ENCODE measurements around the gene C2orf80.
"Not testable (repeated sequence)": the region's sequence is repeated elsewhere in the genome, so short reads cannot be mapped to it uniquely, and the experiment has no call there.

The C2orf80 gene

DNA sequence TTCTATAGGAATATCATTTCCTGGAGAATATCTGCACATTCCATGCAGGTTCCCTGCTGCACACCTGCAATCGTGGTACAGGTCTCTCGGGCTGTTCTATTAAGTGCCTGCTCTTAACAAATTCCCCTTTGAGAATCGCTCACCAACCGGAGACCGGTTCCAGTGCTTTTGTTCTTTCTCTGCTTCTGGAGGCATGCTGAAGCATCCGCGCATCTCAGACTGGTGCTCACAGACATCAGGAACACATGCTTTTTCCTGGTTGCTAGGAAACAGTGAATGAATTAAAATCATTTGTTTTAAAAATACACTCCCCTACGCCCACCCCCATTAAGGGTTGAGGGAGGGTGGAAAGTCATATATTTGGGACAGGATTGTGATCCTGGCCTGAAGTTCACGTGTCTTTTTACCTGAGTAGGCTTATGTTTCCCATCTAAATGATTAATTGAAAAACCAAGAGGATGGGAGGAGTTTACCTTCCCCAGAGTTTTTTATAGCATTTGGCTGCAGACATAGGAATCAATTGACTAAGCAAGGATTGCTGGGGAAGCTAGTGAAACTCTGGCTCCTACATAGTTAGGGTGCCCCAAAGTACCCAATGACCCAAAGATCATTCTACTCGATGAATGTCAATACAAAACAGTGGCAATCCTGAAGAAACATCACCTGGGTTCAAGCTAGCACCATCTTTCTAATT lies at the start of gene C2orf80:
TSS of gene C2orf80 (minus strand) at position 221 of the 694 bp plus-strand sequence. CDS start 3,044 bp downstream, outside the sequence.
- no peak for DNase-seq (ENCODE audit: low read depth in 2 of 2)

DNA sequence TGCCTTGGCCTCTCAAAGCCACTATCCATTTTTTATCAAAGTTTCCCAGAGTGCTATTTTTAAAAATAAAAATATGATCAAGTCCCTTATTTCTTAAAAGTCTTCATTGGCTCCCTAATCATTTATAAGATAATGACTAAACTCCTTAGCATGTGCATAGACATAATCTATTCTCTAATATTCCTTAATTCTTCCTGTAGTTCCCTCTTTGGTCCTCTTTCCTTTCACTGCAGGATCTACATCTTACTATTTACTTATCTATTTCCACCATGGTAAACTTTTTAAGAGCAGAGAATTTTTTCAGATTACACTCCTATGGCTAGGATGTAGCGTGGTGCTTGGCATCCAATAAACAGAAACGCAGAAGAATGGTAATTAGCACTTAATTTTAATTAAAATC lies 46.0 kb upstream of the C2orf80 start:
- DNase-seq (ENCODE audit: low read depth in 2 of 2), result no peak

DNA sequence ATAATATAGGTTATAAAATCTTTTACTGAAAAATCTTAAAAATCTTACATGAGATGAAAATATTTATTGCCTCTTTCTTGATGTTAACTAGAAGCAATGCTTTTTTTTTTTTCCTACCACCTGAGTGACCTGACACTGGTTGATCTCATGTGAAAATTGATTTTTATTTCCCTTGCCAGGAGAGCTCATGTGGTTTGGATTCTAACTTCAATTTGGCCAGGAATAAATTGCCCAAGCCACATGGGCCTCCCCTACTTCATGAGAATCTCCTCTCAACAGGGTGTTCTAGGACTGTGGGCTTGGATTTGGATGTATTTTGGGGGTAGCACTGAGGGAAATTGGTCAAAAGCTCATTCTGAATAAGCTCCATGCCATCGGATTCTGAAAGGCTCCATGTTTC lies 45.0 kb upstream of the C2orf80 start:
- DNase-seq (ENCODE audit: low read depth in 2 of 2), result no peak

DNA sequence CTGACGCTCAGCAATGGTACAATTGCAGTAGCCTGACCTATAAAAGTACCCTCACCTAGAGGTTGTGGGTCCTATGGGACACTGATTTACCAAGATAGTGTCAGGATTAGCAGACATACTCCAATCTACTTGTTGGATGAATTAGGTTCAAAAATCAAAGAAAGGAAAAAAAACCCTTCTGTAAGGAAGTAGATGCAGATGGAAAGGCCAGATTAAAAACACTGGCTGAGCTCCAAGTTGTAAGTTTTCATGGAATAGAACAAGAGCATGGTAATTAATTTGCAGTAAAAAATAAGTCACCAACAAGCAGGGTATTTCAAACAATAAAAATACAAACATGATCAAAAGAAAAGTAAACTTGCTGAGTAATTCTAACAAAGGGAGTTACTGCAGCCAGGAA lies 38.6 kb upstream of the C2orf80 start:
- DNase-seq (ENCODE audit: low read depth in 2 of 2), result no peak

DNA sequence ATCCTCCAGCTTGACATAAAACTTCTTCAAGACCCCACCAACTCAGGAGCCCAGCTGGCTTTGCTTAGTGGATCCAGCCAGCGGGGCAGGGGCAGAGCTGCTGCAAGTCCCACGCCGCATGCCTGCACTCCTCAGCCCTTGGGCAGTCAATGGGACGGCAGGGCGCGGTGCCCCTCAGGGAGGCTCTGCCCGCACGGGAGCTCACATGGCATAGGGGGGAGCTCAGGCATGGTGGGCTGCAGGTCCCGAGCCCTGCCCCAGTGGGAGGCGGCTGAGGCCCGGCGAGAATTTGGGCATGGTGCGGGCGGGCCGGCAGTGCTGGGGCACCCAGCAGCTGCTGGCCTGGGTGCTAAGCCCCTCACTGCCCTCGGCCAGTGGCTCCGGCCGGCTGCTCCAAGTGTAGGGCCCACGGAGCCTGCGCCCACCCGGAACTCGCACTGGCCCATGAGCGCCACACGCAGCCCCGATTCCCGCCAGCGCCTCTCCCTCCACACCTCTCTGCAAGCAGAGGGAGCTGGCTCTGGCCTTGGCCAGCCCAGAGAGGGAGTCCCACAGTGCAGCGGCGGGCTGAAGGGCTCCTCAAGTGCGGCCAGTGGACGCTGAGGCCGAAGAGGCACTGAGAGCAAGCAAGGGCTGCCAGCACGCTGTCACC lies 37.9 kb upstream of the C2orf80 start:
- no peak for DNase-seq (ENCODE audit: low read depth in 2 of 2)

DNA sequence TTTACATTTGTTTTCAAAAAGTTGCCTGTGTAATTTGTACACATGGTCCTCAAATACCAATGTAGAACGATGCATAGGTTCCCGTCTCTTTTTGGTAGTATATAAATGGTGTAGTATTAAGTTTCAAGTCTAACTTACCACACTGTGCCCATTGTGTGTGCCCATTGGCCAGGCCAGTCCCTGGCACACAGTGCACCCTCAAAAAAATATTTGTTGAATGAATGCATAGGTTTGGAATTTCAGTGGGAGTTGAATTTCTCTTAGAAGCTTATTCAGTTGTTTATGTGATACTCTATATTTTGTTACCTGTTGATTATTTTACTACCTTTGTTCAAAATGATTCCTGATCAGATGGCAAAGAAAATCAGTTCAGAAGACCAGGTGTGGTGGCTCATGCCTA lies 35.0 kb upstream of the C2orf80 start:
- DNase-seq (ENCODE audit: low read depth in 2 of 2), result no peak

DNA sequence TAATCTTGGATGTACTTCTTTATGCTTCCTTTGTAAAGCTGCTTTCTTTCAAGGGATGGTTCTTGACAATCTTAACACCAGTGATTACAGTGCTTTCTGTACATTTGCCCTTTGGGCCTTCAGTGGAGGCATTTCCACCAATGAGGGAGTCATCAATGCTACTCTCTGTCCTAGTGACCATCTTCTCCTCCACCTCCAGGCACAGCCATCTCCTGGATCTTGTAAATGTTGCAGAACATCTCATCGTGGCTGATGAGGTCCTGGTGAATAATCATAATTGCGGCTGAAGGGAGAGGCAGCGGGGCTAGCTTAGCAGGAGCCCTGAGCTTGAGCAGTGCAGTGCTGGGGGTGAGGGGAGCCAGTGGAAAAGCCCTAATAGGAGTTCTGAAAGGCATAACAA lies 32.5 kb upstream of the C2orf80 start:
- peak in 1 of 2 donors; percentile 0 for DNase-seq (ENCODE audit: low read depth in 2 of 2)

DNA sequence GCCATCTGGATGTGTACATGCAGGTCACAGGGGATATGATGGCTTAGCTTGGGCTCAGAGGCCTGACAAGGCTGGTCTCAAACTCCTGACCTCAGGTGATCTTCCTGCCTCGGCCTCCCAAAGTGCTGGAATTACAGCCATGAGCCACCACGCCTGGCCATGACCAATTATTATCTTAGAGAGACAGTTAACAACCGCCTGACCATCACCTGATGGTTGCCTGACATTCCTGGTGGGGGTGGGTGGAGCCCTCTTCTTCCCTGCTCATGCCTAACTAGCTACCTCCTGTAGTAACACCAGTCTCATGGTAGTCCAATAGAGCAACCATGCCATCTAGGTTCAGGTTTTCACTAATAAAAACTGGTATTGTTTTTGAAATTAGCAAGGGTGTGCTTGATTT lies 32.0 kb upstream of the C2orf80 start:
- DNase-seq (ENCODE audit: low read depth in 2 of 2), result not testable (repeated sequence)

DNA sequence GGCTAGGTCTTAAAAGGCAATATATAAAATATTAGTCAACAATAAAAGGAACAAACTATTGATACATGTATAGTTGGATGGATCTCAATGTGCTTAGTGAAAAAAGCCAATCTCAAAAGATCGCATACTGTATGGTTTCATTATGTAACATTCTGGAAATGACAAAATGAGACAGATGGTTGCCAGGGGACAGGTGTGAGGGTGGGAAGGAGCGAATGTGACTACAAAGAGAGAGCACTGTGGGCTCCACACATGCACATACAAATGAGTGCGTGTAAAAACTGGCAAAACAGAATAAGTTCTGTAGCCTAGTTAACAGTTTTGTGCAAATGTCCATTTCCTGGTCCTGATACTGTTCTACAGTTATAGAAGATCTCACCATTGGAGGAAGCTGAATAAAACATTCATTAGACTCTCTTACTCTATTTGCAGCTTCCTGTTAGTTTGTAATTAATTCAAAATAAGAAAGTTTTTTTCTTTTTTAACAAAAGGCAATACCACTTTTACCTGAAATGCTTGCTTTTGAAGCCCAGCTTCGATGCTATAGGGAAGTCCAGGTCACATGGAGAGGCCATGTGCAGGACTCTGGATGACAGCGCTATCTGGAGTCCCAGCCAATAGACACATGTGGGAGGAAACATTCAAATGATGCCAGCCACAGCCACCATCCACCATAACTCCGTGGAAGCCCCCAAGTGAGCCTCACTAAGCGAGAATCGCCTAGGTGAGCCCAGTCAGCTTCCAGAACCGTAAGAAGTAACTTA lies 21.0 kb upstream of the C2orf80 start:
- DNase-seq (ENCODE audit: low read depth in 2 of 2), result no peak

DNA sequence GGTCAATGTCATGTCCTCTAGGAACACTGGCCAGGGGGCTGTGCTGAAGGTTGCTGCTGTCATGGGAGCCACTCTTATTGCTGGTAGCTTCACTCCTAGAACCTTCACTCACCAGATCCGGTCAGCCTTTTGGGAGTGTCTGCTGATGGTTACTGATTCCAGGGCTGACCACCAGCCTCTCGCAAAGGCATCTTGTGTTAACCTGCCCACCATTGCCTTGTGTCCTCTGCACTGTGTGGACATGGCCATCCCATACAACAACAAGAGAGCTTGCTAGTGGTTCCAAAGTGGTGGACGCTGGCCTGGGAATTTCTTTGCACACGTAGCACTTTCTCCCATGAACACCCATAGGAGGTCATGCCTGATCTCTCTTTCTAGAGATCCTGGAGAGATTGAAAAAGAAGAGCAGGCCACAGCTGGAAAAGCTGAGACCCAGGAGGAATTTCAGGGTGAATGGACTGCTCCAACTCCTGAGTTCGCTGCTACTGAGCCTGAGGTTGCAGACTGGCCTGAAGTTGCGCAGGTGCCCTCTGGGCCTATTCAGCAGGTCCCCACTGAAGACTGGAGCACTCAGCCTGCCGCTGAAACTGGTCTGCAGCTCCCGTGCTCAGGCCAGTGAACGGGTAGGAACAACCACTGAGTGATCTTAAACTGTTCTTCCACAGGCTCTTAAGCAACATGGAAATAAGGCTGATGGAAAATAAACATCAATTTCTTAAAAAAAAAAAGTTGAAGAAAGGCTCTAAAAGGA lies 18.7 kb upstream of the C2orf80 start:
- no peak for DNase-seq (ENCODE audit: low read depth in 2 of 2)

DNA sequence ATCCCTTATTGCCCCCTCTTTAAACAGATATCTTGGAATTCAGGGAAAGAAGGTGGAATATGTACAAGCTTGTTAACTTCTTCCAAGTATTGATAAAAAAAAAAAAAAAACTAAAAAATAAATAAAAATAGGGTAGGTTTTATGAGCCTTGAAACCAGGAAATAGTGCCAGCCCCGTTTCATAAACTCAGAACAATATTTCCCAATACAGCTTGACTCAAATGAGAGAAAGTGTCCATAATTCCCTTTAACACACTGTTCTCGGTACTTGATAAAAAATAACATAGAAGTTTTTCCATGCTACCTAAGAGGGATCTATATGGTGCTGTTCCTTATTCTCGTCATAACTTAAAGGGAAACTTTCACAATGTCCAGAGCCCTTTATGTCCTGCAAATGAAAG lies 17.9 kb upstream of the C2orf80 start:
- no peak for DNase-seq (ENCODE audit: low read depth in 2 of 2)

DNA sequence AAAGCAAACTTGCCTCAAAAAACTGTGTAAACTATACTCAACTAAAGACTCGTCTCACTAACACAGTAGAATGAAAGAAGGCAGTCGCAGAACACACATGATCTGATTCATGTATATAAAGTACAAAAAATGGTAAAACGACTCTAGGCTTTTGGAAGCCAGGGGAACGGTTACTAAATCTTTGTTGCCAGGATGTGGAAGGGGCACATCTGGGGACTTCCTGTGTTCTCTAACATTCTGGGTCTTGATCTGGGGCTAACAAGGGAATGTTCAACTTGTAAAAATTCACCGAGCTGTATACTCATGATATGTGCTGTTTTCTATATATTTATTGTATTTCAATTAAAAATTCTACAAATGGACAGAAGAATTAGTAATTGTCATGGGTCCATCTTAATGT lies 14.3 kb upstream of the C2orf80 start:
- DNase-seq (ENCODE audit: low read depth in 2 of 2), result no peak

DNA sequence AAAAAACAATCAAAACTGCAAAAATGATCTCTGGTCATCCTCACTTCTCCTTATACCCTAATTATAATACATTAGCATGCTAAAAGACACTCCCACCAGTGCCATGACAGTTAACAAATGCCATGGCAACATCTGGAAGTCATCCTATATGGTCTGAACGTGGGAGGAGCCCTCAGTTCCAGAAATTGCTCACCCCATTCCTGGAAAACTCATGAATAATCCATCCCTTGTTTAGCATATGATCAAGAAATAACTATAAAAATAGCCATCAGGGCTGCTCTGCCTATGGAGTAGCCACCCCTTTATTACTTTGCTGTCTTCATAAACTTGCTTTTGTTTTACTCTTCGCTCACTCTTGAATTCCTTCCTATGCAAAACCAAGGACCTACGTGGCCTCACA lies 5.7 kb upstream of the C2orf80 start:
- DNase-seq (ENCODE audit: low read depth in 2 of 2), result no peak

DNA sequence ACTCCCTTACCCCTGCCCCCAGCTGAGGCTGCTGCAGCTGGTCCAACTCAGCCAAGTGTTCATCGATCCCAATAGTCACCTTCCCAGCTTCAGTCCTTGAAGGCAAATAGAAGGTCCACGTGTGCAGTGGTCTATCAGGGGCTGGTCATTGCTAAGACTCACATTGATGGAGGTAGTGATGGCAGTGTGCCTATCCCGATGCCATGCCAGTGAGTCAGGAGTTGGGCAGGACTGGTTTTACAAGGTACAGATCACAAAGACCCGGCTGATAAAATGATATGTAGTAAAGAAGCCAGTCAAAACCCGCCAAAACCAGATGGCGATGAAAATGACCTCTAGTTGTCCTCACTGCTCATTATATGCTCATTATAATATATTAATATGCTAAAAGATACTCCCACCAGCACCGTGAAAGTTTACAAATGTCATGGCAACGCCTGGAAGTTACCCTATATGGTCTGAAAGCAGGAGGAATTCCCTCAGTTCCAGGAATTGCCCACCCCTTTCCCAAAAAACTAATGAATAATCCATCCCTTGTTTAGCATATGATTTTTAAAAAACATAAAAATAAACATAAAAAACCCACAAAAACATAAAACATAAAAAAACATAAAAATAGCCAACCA lies 2.9 kb upstream of the C2orf80 start:
- no peak for DNase-seq (ENCODE audit: low read depth in 2 of 2)

DNA sequence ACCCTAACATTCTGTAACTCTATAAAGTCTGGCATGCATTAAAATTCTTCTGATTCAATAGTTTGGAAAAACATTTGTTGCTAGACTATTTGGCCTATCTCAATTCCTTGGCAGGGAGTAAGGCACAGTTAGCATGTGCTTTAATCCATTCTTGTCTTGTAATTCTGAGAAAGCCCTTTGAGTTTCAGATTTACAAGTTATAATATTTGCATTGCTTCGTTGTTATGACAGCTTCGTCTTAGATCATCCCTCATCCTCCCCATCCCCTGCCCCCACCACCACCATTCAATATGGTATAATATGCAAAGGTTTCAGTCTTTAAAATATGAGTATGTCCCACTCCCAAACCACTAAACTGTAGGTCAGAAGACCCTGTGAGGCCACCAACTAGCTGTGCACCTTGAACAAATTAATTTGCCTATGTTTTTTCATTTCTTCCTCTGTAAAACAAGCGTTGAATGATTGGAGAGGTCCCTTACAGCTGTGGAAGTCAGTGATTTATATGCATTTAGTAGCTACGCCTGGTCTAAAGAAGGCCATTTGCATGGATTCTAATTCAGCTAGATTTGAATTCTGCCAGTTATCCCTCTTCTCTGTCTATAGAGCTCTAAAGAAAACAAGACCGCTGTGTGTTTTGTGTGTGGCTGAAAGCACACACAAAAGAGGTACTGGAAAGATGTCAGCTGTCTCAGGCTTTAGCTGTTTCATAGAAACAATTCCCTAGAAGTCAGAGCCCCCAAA lies 591 bp downstream of the C2orf80 start:
- DNase-seq (ENCODE audit: low read depth in 2 of 2), result no peak

DNA sequence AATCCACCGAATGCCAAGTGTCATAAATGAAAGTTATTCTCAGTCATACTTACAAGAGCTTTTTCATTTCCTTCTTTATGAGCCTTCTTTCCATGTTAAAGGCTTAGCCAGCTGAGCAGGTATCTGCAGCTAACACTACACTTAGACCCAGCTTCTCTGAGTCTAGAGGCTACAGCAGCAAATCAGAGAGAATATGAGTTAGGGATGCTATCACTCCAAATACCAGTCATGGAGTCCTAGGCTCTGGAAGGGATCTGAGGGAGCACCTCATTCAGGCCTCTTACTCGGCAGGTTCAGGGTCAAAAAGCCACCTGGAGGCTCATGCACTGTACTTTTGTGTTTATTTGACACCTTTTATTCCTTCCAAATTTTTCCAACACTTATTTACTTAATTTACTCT lies 2.9 kb downstream of the C2orf80 start:
- DNase-seq (ENCODE audit: low read depth in 2 of 2), result no peak

DNA sequence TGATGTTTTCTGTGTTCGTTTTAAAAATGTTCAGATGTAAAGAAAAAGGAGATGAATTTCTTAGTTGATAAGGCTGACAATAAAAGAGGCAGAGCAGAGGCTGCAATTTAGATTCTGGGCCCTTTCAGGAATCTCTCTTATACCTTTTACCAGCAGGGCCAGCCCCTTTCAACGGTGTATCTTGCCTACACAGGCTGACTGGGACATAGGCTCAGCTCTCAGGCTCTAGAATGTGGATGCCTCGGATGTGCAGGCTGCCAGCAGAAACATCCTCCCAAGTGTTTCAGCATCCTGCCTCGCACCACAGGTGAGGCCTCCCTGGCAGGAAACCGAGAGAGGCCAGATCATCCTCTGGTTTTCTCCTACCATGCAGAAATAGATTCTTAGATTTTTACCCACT lies 3.4 kb downstream of the C2orf80 start:
- no peak for DNase-seq (ENCODE audit: low read depth in 2 of 2)

DNA sequence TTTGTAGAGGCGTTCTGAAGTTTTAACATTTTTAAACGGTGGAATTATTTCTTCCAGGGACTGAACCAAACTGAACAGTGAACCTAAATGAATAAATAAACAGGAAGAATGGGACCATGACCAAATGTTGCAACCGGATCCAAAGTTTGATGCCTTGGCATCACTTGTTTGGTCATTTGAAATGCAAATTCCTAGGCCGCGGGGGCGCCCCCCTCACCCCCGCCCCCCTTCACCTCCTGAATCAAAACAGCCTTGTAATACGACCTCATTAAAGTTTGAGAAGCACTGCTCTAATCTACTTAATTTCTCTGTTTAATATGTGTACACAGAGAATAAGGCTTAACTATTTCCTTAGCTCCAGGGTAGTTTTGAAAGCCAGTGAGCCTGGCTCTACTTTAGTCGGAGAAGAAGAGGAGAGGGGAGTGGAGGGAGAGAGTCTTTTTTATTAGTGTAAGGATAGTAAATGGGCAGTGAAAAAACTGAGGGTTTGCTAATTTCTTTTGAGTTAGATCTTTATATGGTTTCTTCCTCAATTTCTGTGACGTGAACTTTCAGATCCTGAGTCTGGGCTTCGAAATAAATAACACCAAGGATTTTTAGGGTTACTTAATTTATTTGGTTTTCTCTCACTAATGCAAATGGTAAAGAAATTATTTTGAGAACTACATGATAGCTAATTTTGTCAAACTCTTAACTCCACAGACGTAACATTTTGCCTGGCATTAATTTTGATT lies 5.7 kb downstream of the C2orf80 start:
- no peak for DNase-seq (ENCODE audit: low read depth in 2 of 2)

DNA sequence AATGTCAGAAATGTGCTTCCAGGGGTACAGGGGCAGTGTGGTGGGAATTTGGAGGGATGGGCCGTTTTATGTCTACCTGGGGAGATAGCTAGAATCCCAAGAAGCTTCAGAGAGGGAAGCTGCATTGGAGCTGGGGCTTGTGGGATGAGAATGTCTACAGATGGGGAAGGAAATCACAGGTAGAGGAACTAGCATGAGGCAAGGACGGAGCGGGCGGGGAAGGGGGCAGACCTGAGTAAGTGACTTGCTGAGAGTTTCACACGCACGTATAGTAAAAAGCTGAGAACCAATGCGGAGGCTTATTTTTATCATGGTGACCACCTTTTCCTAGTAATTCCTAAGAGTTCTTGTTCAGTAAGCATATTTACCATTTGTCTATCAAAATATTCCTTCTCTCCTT lies 6.3 kb downstream of the C2orf80 start:
- DNase-seq (ENCODE audit: low read depth in 2 of 2), result no peak

DNA sequence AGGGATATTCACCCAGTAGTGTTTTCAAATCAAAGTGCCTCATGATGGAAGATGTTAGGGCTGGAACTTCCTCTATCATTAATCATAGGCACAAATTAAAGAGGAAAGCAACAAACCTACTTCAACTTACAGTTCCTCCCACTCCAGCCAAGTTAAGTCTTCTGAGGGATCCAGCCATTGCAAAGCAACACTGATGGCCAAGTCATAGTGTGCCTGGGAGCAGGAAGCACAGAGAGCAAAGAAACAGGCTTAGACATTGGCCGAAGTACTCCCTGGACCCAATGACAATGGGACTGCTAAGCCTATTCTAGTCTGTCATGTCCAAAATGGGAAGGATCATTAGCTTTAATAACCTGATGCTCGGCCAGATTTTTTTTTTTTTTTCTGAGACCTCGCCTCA lies 7.0 kb downstream of the C2orf80 start:
- DNase-seq (ENCODE audit: low read depth in 2 of 2), result no peak
